ENCODE results near the gene NPAS2. TPM values are rescaled to one million over a fixed set of nuclear protein-coding genes. Genes with fewer than 3 reads are reported as not detected.

The NPAS2 gene
- total and polyA plus RNA-seq, 4 donors = 5.9 to 17.1 (median 10.4) TPM

DNA sequence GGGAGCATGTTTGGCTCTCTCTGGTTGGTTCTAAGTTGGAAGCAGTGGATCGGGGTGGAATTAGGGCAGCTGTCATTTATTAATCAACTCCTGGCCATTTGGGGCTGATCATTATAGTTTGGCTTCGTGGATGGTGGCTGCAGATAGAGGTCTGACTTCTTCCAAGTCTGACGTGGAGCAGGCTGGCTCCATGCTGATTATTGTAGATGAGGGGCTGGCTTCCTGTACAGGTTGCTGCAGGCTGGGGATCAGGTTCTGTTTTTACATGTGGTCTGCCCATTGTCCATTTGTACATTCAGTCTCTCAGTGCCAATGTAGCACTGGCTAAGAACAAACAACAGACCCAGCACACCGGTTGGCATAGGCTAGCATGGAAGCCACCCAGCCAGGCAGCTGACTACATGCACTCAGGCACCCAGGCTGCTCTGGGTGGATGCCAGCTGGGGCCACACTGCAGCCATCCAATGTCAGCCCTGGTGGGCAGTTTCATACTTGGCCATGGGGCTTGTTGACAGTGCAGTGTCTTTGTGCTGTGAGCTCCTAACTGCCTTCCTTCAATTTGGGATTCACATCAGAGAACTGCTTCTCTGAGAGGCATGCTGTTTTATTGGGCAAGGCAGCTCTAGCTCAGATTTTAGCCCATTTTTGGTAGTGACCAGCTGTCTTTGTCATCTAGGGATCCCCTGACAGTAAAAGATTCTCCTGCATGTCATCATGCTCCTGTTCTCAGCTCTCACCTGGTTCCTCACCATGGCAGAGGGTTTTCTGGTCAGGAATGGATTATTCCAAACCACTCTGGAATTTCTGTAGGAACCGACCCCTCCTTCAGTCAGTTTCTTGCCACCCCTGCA lies 25.4 kb downstream of the NPAS2 start:
- H3K27me3 ChIP-seq (ENCODE audit: control insufficient read depth in 3 of 3, insufficient read depth in 3 of 3, low read length in 2 of 3) = peaks cover 0 to 4% (median 0%) of the 10 kb centered on the region in 3 donors
- DNase-seq = no peak
- no peak overlapping the region for H3K4me3 ChIP-seq
- WGBS, 2 donors = 89 to 90% methylated on average over 5 of the region's 5 CpGs
- H3K9me3 ChIP-seq (ENCODE audit: control insufficient read depth in 4 of 4, insufficient read depth in 3 of 4, low read length in 3 of 4) = peaks cover 0 to 7% (median 0%) of the 10 kb centered on the region in 4 donors
- ATAC-seq (ENCODE audit: insufficient read depth, low FRiP score) = no peak
- peaks cover 0 to 19% (median 0%) of the 10 kb centered on the region in 5 donors for H3K4me1 ChIP-seq (ENCODE audit: control insufficient read depth in 5 of 5, insufficient read depth in 5 of 5, low read length in 5 of 5)
- TF ChIP-seq, protein P1, sequence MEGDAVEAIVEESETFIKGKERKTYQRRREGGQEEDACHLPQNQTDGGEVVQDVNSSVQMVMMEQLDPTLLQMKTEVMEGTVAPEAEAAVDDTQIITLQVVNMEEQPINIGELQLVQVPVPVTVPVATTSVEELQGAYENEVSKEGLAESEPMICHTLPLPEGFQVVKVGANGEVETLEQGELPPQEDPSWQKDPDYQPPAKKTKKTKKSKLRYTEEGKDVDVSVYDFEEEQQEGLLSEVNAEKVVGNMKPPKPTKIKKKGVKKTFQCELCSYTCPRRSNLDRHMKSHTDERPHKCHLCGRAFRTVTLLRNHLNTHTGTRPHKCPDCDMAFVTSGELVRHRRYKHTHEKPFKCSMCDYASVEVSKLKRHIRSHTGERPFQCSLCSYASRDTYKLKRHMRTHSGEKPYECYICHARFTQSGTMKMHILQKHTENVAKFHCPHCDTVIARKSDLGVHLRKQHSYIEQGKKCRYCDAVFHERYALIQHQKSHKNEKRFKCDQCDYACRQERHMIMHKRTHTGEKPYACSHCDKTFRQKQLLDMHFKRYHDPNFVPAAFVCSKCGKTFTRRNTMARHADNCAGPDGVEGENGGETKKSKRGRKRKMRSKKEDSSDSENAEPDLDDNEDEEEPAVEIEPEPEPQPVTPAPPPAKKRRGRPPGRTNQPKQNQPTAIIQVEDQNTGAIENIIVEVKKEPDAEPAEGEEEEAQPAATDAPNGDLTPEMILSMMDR (IDR thresholded peaks at IDR 0.05; ENCODE audit: control extremely low read depth, extremely low read depth) = no peak
- peak overlapping the region in 1 of 2 donors; percentile 42 for H3K27ac ChIP-seq (ENCODE audit: low read depth in 1 of 2, low read length in 1 of 2)
- H3K9ac ChIP-seq (ENCODE audit: insufficient read depth in 1 of 2, low read length in 2 of 2) = no peak overlapping the region
- H3K36me3 ChIP-seq (ENCODE audit: control insufficient read depth in 4 of 4, insufficient read depth in 4 of 4, low read length in 4 of 4) = no peaks in the 10 kb centered on the region

DNA sequence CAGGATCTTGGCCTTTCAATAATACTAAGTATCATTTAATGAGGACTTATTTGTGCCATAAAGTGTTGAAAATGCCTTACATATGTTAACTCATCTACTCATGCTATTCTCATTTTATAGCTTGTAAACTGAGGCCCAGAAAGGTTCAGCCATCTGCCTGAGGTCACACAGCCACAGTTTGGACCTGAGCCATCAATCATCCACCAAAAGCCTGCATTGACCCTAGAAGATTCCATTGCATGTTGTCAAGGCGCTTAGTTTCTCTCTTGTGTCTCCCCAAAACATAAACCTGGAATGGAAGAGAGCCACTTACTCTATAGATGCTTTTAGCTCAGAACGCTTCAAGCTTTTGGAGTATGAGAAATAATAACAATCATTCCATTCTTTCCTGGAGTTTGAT lies 26.8 kb downstream of the NPAS2 start:
- H3K4me3 ChIP-seq = no peak overlapping the region
- no peak overlapping the region for H3K27ac ChIP-seq (ENCODE audit: low read depth in 1 of 2, low read length in 1 of 2)
- no peak for DNase-seq
- 95% methylated on average over 2 of the region's 2 CpGs for WGBS, 2 donors
- peaks cover 0 to 8% (median 0%) of the 10 kb centered on the region in 5 donors for H3K4me1 ChIP-seq (ENCODE audit: control insufficient read depth in 5 of 5, insufficient read depth in 5 of 5, low read length in 5 of 5)
- H3K9ac ChIP-seq (ENCODE audit: insufficient read depth in 1 of 2, low read length in 2 of 2) = no peak overlapping the region
- peaks cover 0 to 7% (median 0%) of the 10 kb centered on the region in 4 donors for H3K9me3 ChIP-seq (ENCODE audit: control insufficient read depth in 4 of 4, insufficient read depth in 3 of 4, low read length in 3 of 4)
- ATAC-seq (ENCODE audit: insufficient read depth, low FRiP score) = no peak
- peaks cover 0 to 2% (median 0%) of the 10 kb centered on the region in 3 donors for H3K27me3 ChIP-seq (ENCODE audit: control insufficient read depth in 3 of 3, insufficient read depth in 3 of 3, low read length in 2 of 3)
- H3K36me3 ChIP-seq (ENCODE audit: control insufficient read depth in 4 of 4, insufficient read depth in 4 of 4, low read length in 4 of 4) = no peaks in the 10 kb centered on the region
- TF ChIP-seq, protein P1 (IDR thresholded peaks at IDR 0.05; ENCODE audit: control extremely low read depth, extremely low read depth) = no peak

DNA sequence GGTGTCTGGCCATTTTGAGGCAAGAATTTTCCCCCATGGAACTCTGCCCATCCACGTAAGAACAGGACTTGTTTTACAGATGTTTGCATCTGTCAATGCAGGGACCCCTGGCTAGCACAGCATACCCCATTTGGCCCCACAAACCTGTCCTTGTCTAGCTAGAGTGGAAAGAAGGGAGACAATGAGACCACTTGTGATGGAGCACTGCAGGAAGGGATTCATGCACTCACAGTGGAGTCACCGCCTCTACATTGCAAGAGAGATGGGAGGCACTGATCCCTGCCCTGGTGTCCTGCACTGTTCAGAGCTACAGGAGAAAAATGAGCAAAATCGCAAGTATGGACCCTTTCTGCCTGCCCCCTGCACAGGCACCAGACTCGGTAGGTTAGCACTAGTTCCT lies 32.5 kb downstream of the NPAS2 start:
- Histone ChIP-seq H3K27me3 (ENCODE audit: control insufficient read depth in 3 of 3, insufficient read depth in 3 of 3, low read length in 2 of 3) (no peaks in the 10 kb centered on the region), H3K9me3 (ENCODE audit: control insufficient read depth in 4 of 4, insufficient read depth in 3 of 4, low read length in 3 of 4) (no peaks in the 10 kb centered on the region), H3K36me3 (ENCODE audit: control insufficient read depth in 4 of 4, insufficient read depth in 4 of 4, low read length in 4 of 4) (no peaks in the 10 kb centered on the region), H3K9ac (ENCODE audit: insufficient read depth in 1 of 2, low read length in 2 of 2) (no peak overlapping the region), H3K27ac (ENCODE audit: low read depth in 1 of 2, low read length in 1 of 2) (no peak overlapping the region), H3K4me3 (no peak overlapping the region), H3K4me1 (ENCODE audit: control insufficient read depth in 5 of 5, insufficient read depth in 5 of 5, low read length in 5 of 5) (peaks cover 0 to 19% (median 3%) of the 10 kb centered on the region in 5 donors)
- WGBS, 2 donors = 91 to 92% methylated on average over 4 of the region's 4 CpGs
- TF ChIP-seq, protein P1 (IDR thresholded peaks at IDR 0.05; ENCODE audit: control extremely low read depth, extremely low read depth) = no peak
- DNase-seq (no peak), ATAC-seq (ENCODE audit: insufficient read depth, low FRiP score) (no peak)
